ENCODE data around the gene POMT2. TPM values are rescaled to one million over a fixed set of nuclear protein-coding genes. Genes with fewer than 3 reads are reported as not detected.
"Not testable (repeated sequence)": the region's sequence is repeated elsewhere in the genome, so short reads cannot be mapped to it uniquely, and the experiment has no call there.

The POMT2 gene
- total RNA-seq, 2 donors from 2014 or later = 8.8 to 11.4 TPM

- H3K36me3 Mint-ChIP-seq (ENCODE audit: low read depth) = peaks cover 9% of the 10 kb centered on the region
- no peaks in the 10 kb centered on the region for H3K9me3 ChIP-seq (ENCODE audit: control insufficient read depth, low read length, poor library complexity, severe bottlenecking)
- peaks cover 6% of the 10 kb centered on the region for H3K4me1 Mint-ChIP-seq
- DNase-seq = no peak
- ATAC-seq = peak; percentile 54
- no peak overlapping the region for H3K27ac Mint-ChIP-seq
- H3K4me3 Mint-ChIP-seq = peak overlapping the region; percentile 41
- H3K27me3 Mint-ChIP-seq = no peaks in the 10 kb centered on the region
These were observed 17.1 kb downstream of the POMT2 start for GRCh38 chr14:77303417-77304156.

GRCh38 chr14:77302926-77303325, 17.8 kb downstream of the POMT2 start:
- no peak overlapping the region for H3K27ac Mint-ChIP-seq
- DNase-seq (no peak), ATAC-seq (peak; percentile 57)
- peaks cover 12% of the 10 kb centered on the region for H3K4me1 Mint-ChIP-seq
- H3K36me3 Mint-ChIP-seq (ENCODE audit: low read depth) = peaks cover 12% of the 10 kb centered on the region
- no peaks in the 10 kb centered on the region for H3K27me3 Mint-ChIP-seq
- H3K9me3 ChIP-seq (ENCODE audit: control insufficient read depth, low read length, poor library complexity, severe bottlenecking) = no peaks in the 10 kb centered on the region
- no peak overlapping the region for H3K4me3 Mint-ChIP-seq

DNA sequence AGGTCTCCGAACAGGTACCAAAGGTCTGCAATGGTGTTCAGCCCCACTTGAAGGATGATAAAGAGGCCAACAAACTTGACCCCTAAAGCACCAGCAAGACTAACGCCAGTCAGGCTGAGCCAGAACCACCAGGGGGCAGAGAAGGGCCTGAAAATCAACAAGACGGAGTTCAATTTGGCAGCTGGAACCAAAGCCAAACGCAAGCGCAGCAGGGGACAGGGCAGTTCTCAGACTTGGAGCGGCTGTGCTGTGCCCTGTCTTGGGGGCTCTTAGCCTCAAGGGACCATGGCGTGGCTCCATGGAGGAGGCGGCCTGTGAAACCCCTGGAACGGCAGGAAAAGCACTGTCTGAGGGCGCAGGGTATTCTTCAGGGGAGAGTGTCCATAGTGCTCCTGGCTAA, 19.6 kb downstream of the POMT2 start:
- Mint-ChIP-seq H3K4me1 (peaks cover 14% of the 10 kb centered on the region), H3K27me3 (no peaks in the 10 kb centered on the region), H3K4me3 (no peak overlapping the region), H3K27ac (peak overlapping the region; percentile 51), H3K36me3 (ENCODE audit: low read depth) (peaks cover 20% of the 10 kb centered on the region)
- DNase-seq = peak in 2 of 3 donors; percentile 18 to 32
- no peak for ATAC-seq
- no peaks in the 10 kb centered on the region for H3K9me3 ChIP-seq (ENCODE audit: control insufficient read depth, low read length, poor library complexity, severe bottlenecking)

- Mint-ChIP-seq H3K4me3 (no peak overlapping the region), H3K4me1 (peaks cover 17% of the 10 kb centered on the region), H3K27me3 (no peaks in the 10 kb centered on the region), H3K36me3 (ENCODE audit: low read depth) (peaks cover 25% of the 10 kb centered on the region), H3K27ac (no peak overlapping the region)
- no peaks in the 10 kb centered on the region for H3K9me3 ChIP-seq (ENCODE audit: control insufficient read depth, low read length, poor library complexity, severe bottlenecking)
- ATAC-seq (no peak), DNase-seq (no peak)
These were observed 20.9 kb downstream of the POMT2 start for GRCh38 chr14:77299771-77300170.

GRCh38 chr14:77296906-77297305, 23.8 kb downstream of the POMT2 start:
- no peak overlapping the region for H3K27ac Mint-ChIP-seq
- DNase-seq = no peak
- H3K4me3 Mint-ChIP-seq = no peak overlapping the region
- no peaks in the 10 kb centered on the region for H3K27me3 Mint-ChIP-seq
- peaks cover 11% of the 10 kb centered on the region for H3K4me1 Mint-ChIP-seq
- no peaks in the 10 kb centered on the region for H3K9me3 ChIP-seq (ENCODE audit: control insufficient read depth, low read length, poor library complexity, severe bottlenecking)
- ATAC-seq = no peak
- peaks cover 17% of the 10 kb centered on the region for H3K36me3 Mint-ChIP-seq (ENCODE audit: low read depth)

DNA sequence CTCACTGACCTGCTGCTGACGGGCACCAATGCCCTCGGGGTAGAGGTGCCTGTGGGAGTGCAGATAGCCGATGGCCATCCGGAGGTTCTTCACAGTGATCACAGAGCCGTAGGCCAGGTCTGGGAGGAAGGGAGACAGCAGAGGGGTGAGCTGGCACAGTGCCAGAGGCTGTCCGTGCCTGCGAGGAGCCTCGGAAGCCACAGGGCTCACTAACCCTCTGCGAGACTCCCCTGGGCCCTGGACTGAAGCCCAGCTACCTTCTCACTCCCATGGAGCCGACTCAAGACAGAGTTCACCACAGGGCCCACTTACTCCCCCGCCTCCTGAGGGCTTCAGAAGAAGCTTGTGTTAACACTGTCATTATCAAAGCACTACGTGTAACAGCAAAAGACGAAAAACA, 24.5 kb downstream of the POMT2 start:
- Mint-ChIP-seq H3K4me3 (no peak overlapping the region), H3K27ac (no peak overlapping the region), H3K36me3 (ENCODE audit: low read depth) (peaks cover 17% of the 10 kb centered on the region), H3K4me1 (peaks cover 11% of the 10 kb centered on the region), H3K27me3 (no peaks in the 10 kb centered on the region)
- H3K9me3 ChIP-seq (ENCODE audit: control insufficient read depth, low read length, poor library complexity, severe bottlenecking) = no peaks in the 10 kb centered on the region
- DNase-seq (no peak), ATAC-seq (no peak)

GRCh38 chr14:77290705-77291104, 30.0 kb downstream of the POMT2 start:
- DNase-seq = no peak
- ATAC-seq = no peak
- Mint-ChIP-seq H3K27ac (no peak overlapping the region), H3K4me3 (no peak overlapping the region), H3K27me3 (no peaks in the 10 kb centered on the region), H3K4me1 (peaks cover 3% of the 10 kb centered on the region), H3K36me3 (ENCODE audit: low read depth) (peaks cover 7% of the 10 kb centered on the region)
- no peaks in the 10 kb centered on the region for H3K9me3 ChIP-seq (ENCODE audit: control insufficient read depth, low read length, poor library complexity, severe bottlenecking)

- Mint-ChIP-seq H3K27me3 (no peaks in the 10 kb centered on the region), H3K36me3 (ENCODE audit: low read depth) (peaks cover 11% of the 10 kb centered on the region), H3K4me3 (no peak overlapping the region), H3K4me1 (no peaks in the 10 kb centered on the region), H3K27ac (no peak overlapping the region)
- ATAC-seq (no peak), DNase-seq (no peak)
- no peaks in the 10 kb centered on the region for H3K9me3 ChIP-seq (ENCODE audit: control insufficient read depth, low read length, poor library complexity, severe bottlenecking)
These were observed 34.1 kb downstream of the POMT2 start for GRCh38 chr14:77286576-77286975.

GRCh38 chr14:77284466-77284865, 36.2 kb downstream of the POMT2 start:
- H3K4me1 Mint-ChIP-seq = no peaks in the 10 kb centered on the region
- no peak overlapping the region for H3K27ac Mint-ChIP-seq
- H3K27me3 Mint-ChIP-seq = no peaks in the 10 kb centered on the region
- peaks cover 9% of the 10 kb centered on the region for H3K36me3 Mint-ChIP-seq (ENCODE audit: low read depth)
- DNase-seq (no peak), ATAC-seq (no peak)
- no peak overlapping the region for H3K4me3 Mint-ChIP-seq
- peaks cover under 1% of the 10 kb centered on the region for H3K9me3 ChIP-seq (ENCODE audit: control insufficient read depth, low read length, poor library complexity, severe bottlenecking)

- H3K9me3 ChIP-seq (ENCODE audit: control insufficient read depth, low read length, poor library complexity, severe bottlenecking) = peaks cover 4% of the 10 kb centered on the region
- ATAC-seq = no peak
- no peak overlapping the region for H3K27ac Mint-ChIP-seq
- H3K4me3 Mint-ChIP-seq = no peak overlapping the region
- no peaks in the 10 kb centered on the region for H3K27me3 Mint-ChIP-seq
- DNase-seq = no peak
- no peaks in the 10 kb centered on the region for H3K4me1 Mint-ChIP-seq
- H3K36me3 Mint-ChIP-seq (ENCODE audit: low read depth) = peaks cover 9% of the 10 kb centered on the region
These were observed 36.6 kb downstream of the POMT2 start for GRCh38 chr14:77284066-77284465.

GRCh38 chr14:77281852-77282410, 38.8 kb downstream of the POMT2 start:
- peaks cover 9% of the 10 kb centered on the region for H3K36me3 Mint-ChIP-seq (ENCODE audit: low read depth)
- no peak overlapping the region for H3K4me3 Mint-ChIP-seq
- H3K27me3 Mint-ChIP-seq = no peaks in the 10 kb centered on the region
- H3K9me3 ChIP-seq (ENCODE audit: control insufficient read depth, low read length, poor library complexity, severe bottlenecking) = peaks cover 4% of the 10 kb centered on the region
- peak overlapping the region; percentile 32 for H3K27ac Mint-ChIP-seq
- ATAC-seq (no peak), DNase-seq (no peak)
- H3K4me1 Mint-ChIP-seq = no peaks in the 10 kb centered on the region

DNA sequence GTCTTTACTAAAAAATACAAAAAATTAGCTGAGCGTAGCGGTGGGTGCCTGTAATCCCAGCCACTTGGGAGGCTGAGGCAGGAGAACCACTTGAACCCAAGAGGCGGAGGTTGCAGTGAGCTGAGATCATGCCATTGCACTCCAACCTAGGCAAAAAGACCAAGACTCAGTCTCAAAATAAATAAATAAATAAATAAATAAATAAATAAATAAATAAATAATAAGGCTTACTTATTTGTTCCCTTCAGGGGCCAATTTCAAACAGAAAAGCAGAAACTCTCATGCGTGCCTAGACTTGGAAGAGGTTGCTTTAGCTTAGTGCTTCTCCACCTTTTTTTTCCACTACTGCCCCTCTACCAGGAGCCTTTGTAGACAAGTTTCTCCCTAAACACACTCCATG, 39.8 kb downstream of the POMT2 start:
- ATAC-seq; H3K4me1 Mint-ChIP-seq; H3K36me3 Mint-ChIP-seq (ENCODE audit: low read depth): not testable (repeated sequence)

GRCh38 chr14:77279719-77280118, 41.0 kb downstream of the POMT2 start:
- no peak for ATAC-seq
- no peak for DNase-seq
- Mint-ChIP-seq H3K27me3 (no peaks in the 10 kb centered on the region), H3K4me1 (peaks cover 2% of the 10 kb centered on the region), H3K36me3 (ENCODE audit: low read depth) (peaks cover 7% of the 10 kb centered on the region), H3K27ac (no peak overlapping the region), H3K4me3 (no peak overlapping the region)
- peaks cover 4% of the 10 kb centered on the region for H3K9me3 ChIP-seq (ENCODE audit: control insufficient read depth, low read length, poor library complexity, severe bottlenecking)

More for the DNA sequence above, 39.8 kb downstream of the POMT2 start:
- not testable (repeated sequence) for DNase-seq; H3K4me3 Mint-ChIP-seq; H3K27ac Mint-ChIP-seq; H3K9me3 ChIP-seq (ENCODE audit: control insufficient read depth, low read length, poor library complexity, severe bottlenecking); H3K27me3 Mint-ChIP-seq
